DND-41 (cell line): ENCODE measurements around the gene ILK.

Experiments
- CTCF ChIP-seq: IDR thresholded peaks from 2 replicates; pipeline ENCODE4 v1.5.1; 2012; ENCODE audit warnings: borderline replicate concordance, low read length, moderate library complexity, mild to moderate bottlenecking; ENCODE audit not compliant: poor library complexity, severe bottlenecking; ENCODE audit errors: extremely low read depth
- EZH2 ChIP-seq: IDR thresholded peaks from 3 replicates; pipeline ENCODE4 v1.6.1; 2012; ENCODE audit warnings: borderline replicate concordance, low read depth, mild to moderate bottlenecking, moderate library complexity, low read length, inconsistent platforms; ENCODE audit not compliant: severe bottlenecking

DNA sequence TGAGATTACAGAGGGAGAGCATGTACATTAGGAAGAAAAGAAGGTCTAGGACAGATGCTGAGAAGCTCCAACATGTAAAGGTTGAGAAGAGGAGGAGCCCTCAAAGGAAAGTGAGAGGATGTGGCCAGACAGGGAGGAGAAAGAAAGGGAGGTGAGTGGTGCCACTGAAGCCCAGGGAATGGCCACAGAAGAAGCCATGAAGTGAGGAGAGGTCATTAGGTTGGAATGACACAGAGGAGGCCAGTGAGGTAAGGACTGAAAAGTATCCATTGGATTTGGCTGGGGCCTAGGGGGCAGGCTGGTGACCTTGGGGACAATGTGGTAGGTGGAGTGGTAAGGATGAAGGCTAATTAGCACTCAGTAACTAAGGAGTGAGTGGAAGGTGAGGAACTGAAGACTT lies 55.1 kb downstream of the ILK start:
- TF ChIP-seq CTCF (no peak), EZH2 (no peak)
